Measurements from ENCODE around the gene RRBP1.

RRBP1 gene

GRCh38 chr20:17651760-17652388 is 30.2 kb downstream of the RRBP1 start:
- no peak overlapping the region for H3K4me3 Mint-ChIP-seq
- no peaks in the 10 kb centered on the region for H3K27me3 Mint-ChIP-seq
- H3K27ac Mint-ChIP-seq: no peak overlapping the region
- no peaks in the 10 kb centered on the region for H3K36me3 Mint-ChIP-seq
- H3K9me3 Mint-ChIP-seq: no peaks in the 10 kb centered on the region
- peaks cover 15% of the 10 kb centered on the region for H3K4me1 Mint-ChIP-seq

- Mint-ChIP-seq H3K27ac (no peak overlapping the region), H3K4me3 (no peak overlapping the region), H3K36me3 (no peaks in the 10 kb centered on the region), H3K27me3 (no peaks in the 10 kb centered on the region), H3K4me1 (peaks cover 15% of the 10 kb centered on the region), H3K9me3 (no peaks in the 10 kb centered on the region)
Measured at GRCh38 chr20:17651129-17651759, 30.8 kb downstream of the RRBP1 start.

GRCh38 chr20:17650301-17651128 is 31.5 kb downstream of the RRBP1 start:
- no peak overlapping the region for H3K4me3 Mint-ChIP-seq
- H3K4me1 Mint-ChIP-seq: peaks cover 15% of the 10 kb centered on the region
- H3K27me3 Mint-ChIP-seq: no peaks in the 10 kb centered on the region
- H3K9me3 Mint-ChIP-seq: no peaks in the 10 kb centered on the region
- H3K27ac Mint-ChIP-seq: no peak overlapping the region
- no peaks in the 10 kb centered on the region for H3K36me3 Mint-ChIP-seq

GRCh38 chr20:17648791-17649730 is 33.0 kb downstream of the RRBP1 start:
- H3K27ac Mint-ChIP-seq: no peak overlapping the region
- H3K36me3 Mint-ChIP-seq: no peaks in the 10 kb centered on the region
- peaks cover 15% of the 10 kb centered on the region for H3K4me1 Mint-ChIP-seq
- no peaks in the 10 kb centered on the region for H3K9me3 Mint-ChIP-seq
- H3K4me3 Mint-ChIP-seq: no peak overlapping the region
- no peaks in the 10 kb centered on the region for H3K27me3 Mint-ChIP-seq

- peaks cover 15% of the 10 kb centered on the region for H3K4me1 Mint-ChIP-seq
- no peaks in the 10 kb centered on the region for H3K9me3 Mint-ChIP-seq
Measured at GRCh38 chr20:17648315-17648646, 33.8 kb downstream of the RRBP1 start.

GRCh38 chr20:17647391-17648314 is 34.4 kb downstream of the RRBP1 start:
- Mint-ChIP-seq H3K27me3 (no peaks in the 10 kb centered on the region), H3K4me3 (no peak overlapping the region), H3K9me3 (no peaks in the 10 kb centered on the region), H3K36me3 (no peaks in the 10 kb centered on the region), H3K4me1 (peaks cover 15% of the 10 kb centered on the region), H3K27ac (no peak overlapping the region)

More at GRCh38 chr20:17648315-17648646, 33.8 kb downstream of the RRBP1 start:
- H3K27ac Mint-ChIP-seq: no peak overlapping the region
- H3K4me3 Mint-ChIP-seq: no peak overlapping the region
- H3K36me3 Mint-ChIP-seq: no peaks in the 10 kb centered on the region
- H3K27me3 Mint-ChIP-seq: no peaks in the 10 kb centered on the region

- Mint-ChIP-seq H3K9me3 (no peaks in the 10 kb centered on the region), H3K27me3 (no peaks in the 10 kb centered on the region), H3K36me3 (no peaks in the 10 kb centered on the region), H3K4me3 (no peak overlapping the region), H3K27ac (no peak overlapping the region), H3K4me1 (peaks cover 15% of the 10 kb centered on the region)
Measured at GRCh38 chr20:17646961-17647301, 35.1 kb downstream of the RRBP1 start.

- Mint-ChIP-seq H3K27ac (no peak overlapping the region), H3K4me1 (peaks cover 15% of the 10 kb centered on the region), H3K9me3 (no peaks in the 10 kb centered on the region), H3K27me3 (no peaks in the 10 kb centered on the region), H3K4me3 (no peak overlapping the region), H3K36me3 (no peaks in the 10 kb centered on the region)
Measured at GRCh38 chr20:17646209-17646960, 35.7 kb downstream of the RRBP1 start.

GRCh38 chr20:17645546-17646208 is 36.4 kb downstream of the RRBP1 start:
- peaks cover 15% of the 10 kb centered on the region for H3K4me1 Mint-ChIP-seq
- no peak overlapping the region for H3K4me3 Mint-ChIP-seq
- H3K27ac Mint-ChIP-seq: no peak overlapping the region
- no peaks in the 10 kb centered on the region for H3K36me3 Mint-ChIP-seq
- no peaks in the 10 kb centered on the region for H3K27me3 Mint-ChIP-seq
- no peaks in the 10 kb centered on the region for H3K9me3 Mint-ChIP-seq

GRCh38 chr20:17645010-17645409 is 37.0 kb downstream of the RRBP1 start:
- H3K27me3 Mint-ChIP-seq: no peaks in the 10 kb centered on the region
- no peak overlapping the region for H3K4me3 Mint-ChIP-seq
- no peaks in the 10 kb centered on the region for H3K36me3 Mint-ChIP-seq
- H3K9me3 Mint-ChIP-seq: no peaks in the 10 kb centered on the region
- peaks cover 15% of the 10 kb centered on the region for H3K4me1 Mint-ChIP-seq
- no peak overlapping the region for H3K27ac Mint-ChIP-seq

- H3K36me3 Mint-ChIP-seq: no peaks in the 10 kb centered on the region
- no peaks in the 10 kb centered on the region for H3K27me3 Mint-ChIP-seq
- H3K27ac Mint-ChIP-seq: no peak overlapping the region
- no peak overlapping the region for H3K4me3 Mint-ChIP-seq
- peaks cover 11% of the 10 kb centered on the region for H3K4me1 Mint-ChIP-seq
- no peaks in the 10 kb centered on the region for H3K9me3 Mint-ChIP-seq
Measured at GRCh38 chr20:17644451-17644850, 37.6 kb downstream of the RRBP1 start.

GRCh38 chr20:17643531-17644188 is 38.4 kb downstream of the RRBP1 start:
- H3K4me3 Mint-ChIP-seq: no peak overlapping the region
- H3K4me1 Mint-ChIP-seq: peaks cover 4% of the 10 kb centered on the region
- H3K27ac Mint-ChIP-seq: no peak overlapping the region
- H3K9me3 Mint-ChIP-seq: no peaks in the 10 kb centered on the region
- H3K27me3 Mint-ChIP-seq: no peaks in the 10 kb centered on the region
- no peaks in the 10 kb centered on the region for H3K36me3 Mint-ChIP-seq

Data from activated naive CD4-positive, alpha-beta T cell treated with anti-CD3 and anti-CD28 coated beads, Interleukin-2, amount 50 U/mL, for 24 hours (primary cell).